ENCODE results near the gene NDUFAF2. TPM values are rescaled to one million over a fixed set of nuclear protein-coding genes. Genes with fewer than 3 reads are reported as not detected.
A peak's percentile ranks its signal among the peaks of the same experiment; 100 is the strongest.

Gene NDUFAF2
- total RNA-seq, 1 experiment from 2014 or later: 60.8 TPM

- Histone ChIP-seq H3K27me3 (replicated peaks; ENCODE audit: control insufficient read depth, insufficient read depth, low read length) (no peaks in the 10 kb centered on the region), H3K36me3 (ENCODE audit: control insufficient read depth, insufficient read depth, low read length) (no peaks in the 10 kb centered on the region), H3K4me3 (ENCODE audit: low read depth, low read length) (no peak overlapping the region), H3K4me1 (no peaks in the 10 kb centered on the region), H3K9me3 (0 out of 2 replicates have a peak, but pooled peaks cover 6% of the 10 kb centered on the region)
- H3K9me3 Mint-ChIP-seq (ENCODE audit: unreplicated experiment): peaks cover 12% of the 10 kb centered on the region
- BruUV-seq (replicated peaks): no TSS peak
- POLR2A ChIA-PET: no interaction called here
- DNase-seq: no peak
- no peaks in the 10 kb centered on the region for H3K4me1 Mint-ChIP-seq (ENCODE audit: low read depth, unreplicated experiment)
- no peaks in the 10 kb centered on the region for H3K36me3 Mint-ChIP-seq (ENCODE audit: insufficient read depth, unreplicated experiment)
- no peak overlapping the region for H3K27ac Mint-ChIP-seq (ENCODE audit: unreplicated experiment)
- H3K4me3 Mint-ChIP-seq (ENCODE audit: unreplicated experiment): no peak overlapping the region
- H3K27me3 Mint-ChIP-seq (ENCODE audit: insufficient read depth, unreplicated experiment): no peaks in the 10 kb centered on the region
- CTCF ChIA-PET: interaction anchor here (0.6 to 1.0 kb wide), 4 partner anchors 181 to 859 kb away, joined by 3 read pairs; no protein-coding TSS in a partner anchor
- intact Hi-C loops (cut with micrococcal nuclease; ENCODE audit: unreplicated experiment): loop anchor here (5.0 to 10.0 kb wide), 4 partner anchors 176 to 974 kb away; partner anchors contain the start of gene ZSWIM6
- no peak for TF ChIP-seq CTCF (IDR thresholded peaks at IDR 0.05; ENCODE audit: insufficient read depth in 1 of 2, low read depth in 1 of 2, low read length in 1 of 2, severe bottlenecking in 1 of 2, unreplicated experiment in 1 of 2)
These were observed 13.7 kb downstream of the NDUFAF2 start for GRCh38 chr5:60958712-60959111.

- ChIA-PET POLR2A (no interaction called here), CTCF (interaction anchor here (0.6 to 1.0 kb wide), 4 partner anchors 180 to 859 kb away, joined by 3 read pairs; no protein-coding TSS in a partner anchor)
- H3K4me3 Mint-ChIP-seq (ENCODE audit: unreplicated experiment): no peak overlapping the region
- no TSS peak for BruUV-seq (replicated peaks)
- H3K4me3 ChIP-seq (ENCODE audit: low read depth, low read length): no peak overlapping the region
- no peak for TF ChIP-seq CTCF (IDR thresholded peaks at IDR 0.05; ENCODE audit: insufficient read depth in 1 of 2, low read depth in 1 of 2, low read length in 1 of 2, severe bottlenecking in 1 of 2, unreplicated experiment in 1 of 2)
- no peaks in the 10 kb centered on the region for H3K4me1 Mint-ChIP-seq (ENCODE audit: low read depth, unreplicated experiment)
- H3K9me3 Mint-ChIP-seq (ENCODE audit: unreplicated experiment): peaks cover 12% of the 10 kb centered on the region
- DNase-seq: no peak
- H3K27me3 Mint-ChIP-seq (ENCODE audit: insufficient read depth, unreplicated experiment): no peaks in the 10 kb centered on the region
- H3K27ac Mint-ChIP-seq (ENCODE audit: unreplicated experiment): no peak overlapping the region
- no peaks in the 10 kb centered on the region for H3K36me3 ChIP-seq (ENCODE audit: control insufficient read depth, insufficient read depth, low read length)
- H3K36me3 Mint-ChIP-seq (ENCODE audit: insufficient read depth, unreplicated experiment): no peaks in the 10 kb centered on the region
- H3K4me1 ChIP-seq: no peaks in the 10 kb centered on the region
- H3K9me3 ChIP-seq: 0 out of 2 replicates have a peak, but pooled peaks cover 6% of the 10 kb centered on the region
- intact Hi-C loops (cut with micrococcal nuclease; ENCODE audit: unreplicated experiment): loop anchor here (5.0 to 10.0 kb wide), 4 partner anchors 176 to 973 kb away; partner anchors contain the start of gene ZSWIM6
- no peaks in the 10 kb centered on the region for H3K27me3 ChIP-seq (replicated peaks; ENCODE audit: control insufficient read depth, insufficient read depth, low read length)
These were observed 14.2 kb downstream of the NDUFAF2 start for GRCh38 chr5:60959156-60959555.

- no peaks in the 10 kb centered on the region for H3K36me3 ChIP-seq (ENCODE audit: control insufficient read depth, insufficient read depth, low read length)
- Mint-ChIP-seq H3K4me3 (ENCODE audit: unreplicated experiment) (no peak overlapping the region), H3K27me3 (ENCODE audit: insufficient read depth, unreplicated experiment) (no peaks in the 10 kb centered on the region), H3K9me3 (ENCODE audit: unreplicated experiment) (peaks cover 4% of the 10 kb centered on the region), H3K36me3 (ENCODE audit: insufficient read depth, unreplicated experiment) (no peaks in the 10 kb centered on the region), H3K4me1 (ENCODE audit: low read depth, unreplicated experiment) (no peaks in the 10 kb centered on the region), H3K27ac (ENCODE audit: unreplicated experiment) (no peak overlapping the region)
- TF ChIP-seq CTCF (IDR thresholded peaks at IDR 0.05; ENCODE audit: insufficient read depth in 1 of 2, low read depth in 1 of 2, low read length in 1 of 2, severe bottlenecking in 1 of 2, unreplicated experiment in 1 of 2): peak; percentile 56 to 70
- H3K4me1 ChIP-seq: no peaks in the 10 kb centered on the region
- H3K4me3 ChIP-seq (ENCODE audit: low read depth, low read length): no peak overlapping the region
- CTCF ChIA-PET: interaction anchor here (0.5 kb wide), 1 partner anchor 292 kb away, joined by 3 read pairs; no protein-coding TSS in a partner anchor
- DNase-seq: no peak
- POLR2A ChIA-PET: no interaction called here
- no peaks in the 10 kb centered on the region for H3K27me3 ChIP-seq (replicated peaks; ENCODE audit: control insufficient read depth, insufficient read depth, low read length)
- H3K9me3 ChIP-seq: no peaks in the 10 kb centered on the region
- no TSS peak for BruUV-seq (replicated peaks)
- intact Hi-C loops (cut with micrococcal nuclease; ENCODE audit: unreplicated experiment): loop anchor here (1.0 kb wide), 2 partner anchors 90 to 283 kb away; no protein-coding TSS in a partner anchor
These were observed 15.6 kb downstream of the NDUFAF2 start for GRCh38 chr5:60960591-60960990.

Data from Caco-2 (cell line).